Measurements from ENCODE around the gene KLB. TPM values are rescaled to one million over a fixed set of nuclear protein-coding genes. Genes with fewer than 3 reads are reported as not detected.

The KLB gene
- total and polyA plus RNA-seq, 4 donors: 13.5 to 31.0 (median 22.8) TPM

- TF ChIP-seq, protein P1, sequence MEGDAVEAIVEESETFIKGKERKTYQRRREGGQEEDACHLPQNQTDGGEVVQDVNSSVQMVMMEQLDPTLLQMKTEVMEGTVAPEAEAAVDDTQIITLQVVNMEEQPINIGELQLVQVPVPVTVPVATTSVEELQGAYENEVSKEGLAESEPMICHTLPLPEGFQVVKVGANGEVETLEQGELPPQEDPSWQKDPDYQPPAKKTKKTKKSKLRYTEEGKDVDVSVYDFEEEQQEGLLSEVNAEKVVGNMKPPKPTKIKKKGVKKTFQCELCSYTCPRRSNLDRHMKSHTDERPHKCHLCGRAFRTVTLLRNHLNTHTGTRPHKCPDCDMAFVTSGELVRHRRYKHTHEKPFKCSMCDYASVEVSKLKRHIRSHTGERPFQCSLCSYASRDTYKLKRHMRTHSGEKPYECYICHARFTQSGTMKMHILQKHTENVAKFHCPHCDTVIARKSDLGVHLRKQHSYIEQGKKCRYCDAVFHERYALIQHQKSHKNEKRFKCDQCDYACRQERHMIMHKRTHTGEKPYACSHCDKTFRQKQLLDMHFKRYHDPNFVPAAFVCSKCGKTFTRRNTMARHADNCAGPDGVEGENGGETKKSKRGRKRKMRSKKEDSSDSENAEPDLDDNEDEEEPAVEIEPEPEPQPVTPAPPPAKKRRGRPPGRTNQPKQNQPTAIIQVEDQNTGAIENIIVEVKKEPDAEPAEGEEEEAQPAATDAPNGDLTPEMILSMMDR (IDR thresholded peaks at IDR 0.05; ENCODE audit: low read depth, low read length, missing input control): no peak
- TF ChIP-seq JUND (IDR thresholded peaks at IDR 0.05) (peak in 1 of 2 donors; percentile 35), FOXA1 (IDR thresholded peaks at IDR 0.05) (no peak), NR2F2 (IDR thresholded peaks at IDR 0.05) (no peak), RAD21 (IDR thresholded peaks at IDR 0.05) (peak in 1 of 2 donors; percentile 11), HNF4G (IDR thresholded peaks at IDR 0.05) (no peak)
- TF ChIP-seq, protein P2, sequence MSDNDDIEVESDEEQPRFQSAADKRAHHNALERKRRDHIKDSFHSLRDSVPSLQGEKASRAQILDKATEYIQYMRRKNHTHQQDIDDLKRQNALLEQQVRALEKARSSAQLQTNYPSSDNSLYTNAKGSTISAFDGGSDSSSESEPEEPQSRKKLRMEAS (IDR thresholded peaks at IDR 0.05): no peak
These were observed 65.7 kb downstream of the KLB start (continued) for GRCh38 chr4:39472396-39472795.

DNA sequence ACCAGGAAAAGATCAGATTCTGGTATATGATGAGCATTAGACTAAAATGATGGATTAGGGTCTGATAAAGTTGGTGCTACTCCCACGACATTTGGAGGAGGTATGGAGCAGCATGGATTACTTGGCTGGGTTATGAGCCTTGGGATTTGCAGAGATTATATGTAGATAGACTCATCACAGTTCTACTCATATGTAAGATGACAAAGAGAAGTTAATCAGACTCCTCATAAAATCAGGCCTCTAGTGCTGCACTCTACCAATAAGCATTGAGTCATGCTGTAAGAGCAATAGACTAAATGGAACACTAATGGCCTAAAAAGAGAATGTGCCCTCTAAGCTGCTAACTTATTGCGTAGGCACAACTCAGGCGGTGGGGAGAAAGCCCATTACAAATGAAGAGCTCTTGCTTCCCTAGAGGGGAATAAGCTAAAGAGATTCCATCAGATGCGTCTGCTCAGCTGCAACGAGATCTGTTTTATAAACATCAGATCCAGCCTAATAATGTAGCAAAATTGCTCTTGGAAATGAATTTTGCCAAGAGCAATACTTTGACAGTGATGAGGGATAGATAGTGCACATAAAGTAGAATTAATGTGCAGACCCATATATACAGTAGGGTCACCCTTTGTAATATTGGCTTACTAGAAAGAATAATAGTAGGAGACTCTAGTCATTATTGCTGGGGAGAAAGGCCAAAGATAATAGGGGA lies 69.6 kb downstream of the KLB start:
- Histone ChIP-seq H3K9ac (ENCODE audit: low read depth in 1 of 2, low read length in 2 of 2) (no peak overlapping the region), H3K4me1 (ENCODE audit: control insufficient read depth in 4 of 4, insufficient read depth in 4 of 4, low read length in 3 of 4) (peaks cover 2 to 9% (median 6%) of the 10 kb centered on the region in 4 donors), H3K27me3 (ENCODE audit: control insufficient read depth in 4 of 4, insufficient read depth in 4 of 4, low read length in 3 of 4) (no peaks in the 10 kb centered on the region), H3K36me3 (ENCODE audit: control insufficient read depth in 4 of 4, insufficient read depth in 3 of 4, low read depth in 1 of 4, low read length in 3 of 4) (peaks cover 0 to 5% (median 2%) of the 10 kb centered on the region in 4 donors), H3K9me3 (ENCODE audit: control insufficient read depth in 4 of 4, low read length in 3 of 4) (no peaks in the 10 kb centered on the region), H3K27ac (ENCODE audit: low read depth in 1 of 2, low read length in 2 of 2) (no peak overlapping the region), H3K4me3 (ENCODE audit: low read depth in 1 of 3, low read length in 3 of 3) (no peak overlapping the region)
- TF ChIP-seq RXRA (IDR thresholded peaks at IDR 0.05) (no peak), TAF1 (conservative IDR thresholded peaks at IDR 0.05) (no peak), YY1 (IDR thresholded peaks at IDR 0.05) (no peak), RAD21 (IDR thresholded peaks at IDR 0.05) (no peak), NR2F2 (IDR thresholded peaks at IDR 0.05) (no peak), FOXA1 (IDR thresholded peaks at IDR 0.05) (no peak), GABPA (IDR thresholded peaks at IDR 0.05 in 1 of 2, conservative IDR thresholded peaks at IDR 0.05 in 1 of 2) (no peak), EGR1 (IDR thresholded peaks at IDR 0.05; ENCODE audit: low read depth in 2 of 2) (no peak), SP1 (IDR thresholded peaks at IDR 0.05) (no peak), JUND (IDR thresholded peaks at IDR 0.05) (no peak), ATF3 (IDR thresholded peaks at IDR 0.05) (no peak), FOXA2 (IDR thresholded peaks at IDR 0.05) (no peak), REST (IDR thresholded peaks at IDR 0.05) (no peak), HNF4A (conservative IDR thresholded peaks at IDR 0.05) (no peak), HNF4G (IDR thresholded peaks at IDR 0.05) (no peak)
- TF ChIP-seq, protein P3, sequence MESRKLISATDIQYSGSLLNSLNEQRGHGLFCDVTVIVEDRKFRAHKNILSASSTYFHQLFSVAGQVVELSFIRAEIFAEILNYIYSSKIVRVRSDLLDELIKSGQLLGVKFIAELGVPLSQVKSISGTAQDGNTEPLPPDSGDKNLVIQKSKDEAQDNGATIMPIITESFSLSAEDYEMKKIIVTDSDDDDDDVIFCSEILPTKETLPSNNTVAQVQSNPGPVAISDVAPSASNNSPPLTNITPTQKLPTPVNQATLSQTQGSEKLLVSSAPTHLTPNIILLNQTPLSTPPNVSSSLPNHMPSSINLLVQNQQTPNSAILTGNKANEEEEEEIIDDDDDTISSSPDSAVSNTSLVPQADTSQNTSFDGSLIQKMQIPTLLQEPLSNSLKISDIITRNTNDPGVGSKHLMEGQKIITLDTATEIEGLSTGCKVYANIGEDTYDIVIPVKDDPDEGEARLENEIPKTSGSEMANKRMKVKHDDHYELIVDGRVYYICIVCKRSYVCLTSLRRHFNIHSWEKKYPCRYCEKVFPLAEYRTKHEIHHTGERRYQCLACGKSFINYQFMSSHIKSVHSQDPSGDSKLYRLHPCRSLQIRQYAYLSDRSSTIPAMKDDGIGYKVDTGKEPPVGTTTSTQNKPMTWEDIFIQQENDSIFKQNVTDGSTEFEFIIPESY (IDR thresholded peaks at IDR 0.05): no peak
- TF ChIP-seq, protein P1 (IDR thresholded peaks at IDR 0.05; ENCODE audit: low read depth, low read length, missing input control): no peak
- TF ChIP-seq, protein P2 (IDR thresholded peaks at IDR 0.05): no peak
- DNase-seq (ENCODE audit: low spot score): no peak
- 89% methylated on average over 5 of the region's 5 CpGs for WGBS
